Mesenchymal stem cell (in vitro differentiated cells and primary cell): ENCODE data around the gene SSBP4.

Source experiments
- DNase-seq: peaks from one replicate; pipeline ENCODE4 v3.0.0-alpha.2; 2013
- H2AFZ ChIP-seq: one replicate; pipeline ENCODE4 v1.6.1; 2013; ENCODE audit warnings: low read depth, mild to moderate bottlenecking, control low read depth, inconsistent platforms, low read length, moderate library complexity
- H2AK5ac ChIP-seq: 2 replicates; pipeline ENCODE4 v1.6.1; 2013; ENCODE audit warnings: low read length, moderate library complexity, mild to moderate bottlenecking, inconsistent platforms; ENCODE audit not compliant: severe bottlenecking
- H2BK120ac ChIP-seq: one replicate; pipeline ENCODE4 v1.6.1; 2013; ENCODE audit warnings: low read depth, mild to moderate bottlenecking, inconsistent platforms, low read length, moderate library complexity
- H2BK12ac ChIP-seq, 2 experiments: one replicate each; pipeline ENCODE4 v1.6.1; 2013; ENCODE audit warnings: inconsistent platforms in 2 of 2, low read length in 2 of 2, mild to moderate bottlenecking in 2 of 2, moderate library complexity in 2 of 2, control low read depth in 1 of 2
- H2BK15ac ChIP-seq: one replicate; pipeline ENCODE4 v1.6.1; 2013; ENCODE audit warnings: mild to moderate bottlenecking, low read depth, inconsistent platforms; ENCODE audit not compliant: poor library complexity, severe bottlenecking
- H2BK5ac ChIP-seq: 2 replicates; pipeline ENCODE4 v1.6.1; 2013; ENCODE audit warnings: low read depth, mild to moderate bottlenecking, low read length, control low read depth, inconsistent platforms; ENCODE audit not compliant: poor library complexity, severe bottlenecking
- H3K14ac ChIP-seq, 2 experiments: one replicate each; pipeline ENCODE4 v1.6.1; 2013; ENCODE audit warnings: inconsistent platforms in 2 of 2, low read length in 2 of 2, control low read depth in 1 of 2, mild to moderate bottlenecking in 1 of 2, moderate library complexity in 1 of 2
- H3K18ac ChIP-seq, 2 experiments: one replicate each; pipeline ENCODE4 v1.6.1; 2013; ENCODE audit warnings: inconsistent platforms in 2 of 2, low read length in 2 of 2, control low read depth in 1 of 2, low read depth in 1 of 2, mild to moderate bottlenecking in 1 of 2
- H3K23ac ChIP-seq, 2 experiments: one replicate each; pipeline ENCODE4 v1.6.1; 2013; ENCODE audit warnings: inconsistent platforms in 2 of 2, low read length in 2 of 2, mild to moderate bottlenecking in 2 of 2, moderate library complexity in 2 of 2, control low read depth in 1 of 2
- H3K27ac ChIP-seq: 2 replicates; pipeline ENCODE4 v1.5.1; 2013; ENCODE audit warnings: mild to moderate bottlenecking, moderate library complexity, low read length, control low read depth, inconsistent platforms; ENCODE audit not compliant: poor library complexity, severe bottlenecking
- H3K27me3 ChIP-seq, 2 experiments: 2 replicates each; pipeline versions ENCODE4 v1.6.1 to v1.7.0; 2013; ENCODE audit warnings: low read length in 2 of 2, mild to moderate bottlenecking in 2 of 2, moderate library complexity in 2 of 2, control low read depth in 1 of 2, inconsistent platforms in 1 of 2; ENCODE audit not compliant: control insufficient read depth in 1 of 2, insufficient read depth in 1 of 2
- H3K36me3 ChIP-seq, 2 experiments: 2 replicates each; pipeline versions ENCODE4 v1.6.1 to v1.7.0; 2013; ENCODE audit warnings: low read length in 2 of 2, control low read depth in 1 of 2, inconsistent platforms in 1 of 2, low read depth in 1 of 2, mild to moderate bottlenecking in 1 of 2; ENCODE audit not compliant: insufficient read depth in 2 of 2, control insufficient read depth in 1 of 2
- H3K4ac ChIP-seq, 2 experiments: one replicate each; pipeline ENCODE4 v1.6.1; 2013; ENCODE audit warnings: inconsistent platforms in 2 of 2, low read length in 2 of 2, mild to moderate bottlenecking in 2 of 2, moderate library complexity in 2 of 2, control low read depth in 1 of 2, low read depth in 1 of 2
- H3K4me1 ChIP-seq: 2 replicates; pipeline ENCODE4 v1.6.1; 2013; ENCODE audit warnings: low read depth, low read length, control low read depth; ENCODE audit not compliant: control insufficient read depth, insufficient read depth
- H3K4me2 ChIP-seq: 2 replicates; pipeline ENCODE4 v1.6.1; 2013; ENCODE audit warnings: low read length, mild to moderate bottlenecking, inconsistent platforms; ENCODE audit not compliant: poor library complexity, severe bottlenecking
- H3K4me3 ChIP-seq, 2 experiments: 2 replicates each; pipeline versions ENCODE4 v1.5.1 to v1.7.0; 2013; ENCODE audit warnings: low read length in 2 of 2, mild to moderate bottlenecking in 2 of 2, control low read depth in 1 of 2, low read depth in 1 of 2; ENCODE audit not compliant: insufficient read depth in 1 of 2
- H3K79me1 ChIP-seq: replicated peaks from 2 replicates; pipeline ENCODE4 v1.6.1; 2013; ENCODE audit warnings: mild to moderate bottlenecking, control low read depth, low read length, inconsistent platforms; ENCODE audit not compliant: poor library complexity, severe bottlenecking
- H3K9ac ChIP-seq: 2 replicates; pipeline ENCODE4 v1.7.0; 2013; ENCODE audit warnings: mild to moderate bottlenecking, low read length, moderate library complexity
- H3K9me3 ChIP-seq: 2 replicates; pipeline ENCODE4 v1.7.0; 2013; ENCODE audit warnings: mild to moderate bottlenecking, low read length; ENCODE audit not compliant: control insufficient read depth
- H4K8ac ChIP-seq: one replicate; pipeline ENCODE4 v1.6.1; 2013; ENCODE audit warnings: inconsistent platforms, mild to moderate bottlenecking, low read length, moderate library complexity
- H4K91ac ChIP-seq: one replicate; pipeline ENCODE4 v1.6.1; 2013; ENCODE audit warnings: mild to moderate bottlenecking, low read length, inconsistent platforms
- WGBS: methylation state at CpG from one replicate; pipeline ENCODE4 v1.1.7; 2013; ENCODE audit warnings: mixed read lengths; 5-methylcytosine and 5-hydroxymethylcytosine counted together

The SSBP4 gene

GRCh38 chr19:18426416-18426767, 7.2 kb downstream of the SSBP4 start:
- no peak overlapping the region for H2AFZ ChIP-seq

GRCh38 chr19:18427080-18427742, 8.0 kb downstream of the SSBP4 start:
- Histone ChIP-seq H3K23ac (peak overlapping the region in 1 of 2 experiments; percentile 46), H3K4me2 (no peak overlapping the region), H3K18ac (no peak overlapping the region), H3K4me1 (peaks cover 78% of the 10 kb centered on the region), H2AFZ (no peak overlapping the region), H2BK120ac (no peak overlapping the region), H3K27ac (no peak overlapping the region), H3K9me3 (no peaks in the 10 kb centered on the region), H4K8ac (no peak overlapping the region), H3K4me3 (no peak overlapping the region), H3K27me3 (no peaks in the 10 kb centered on the region), H2BK12ac (peak overlapping the region in 1 of 2 experiments; percentile 51), H3K4ac (peak overlapping the region; percentile 18 to 22), H3K36me3 (peaks cover 5 to 53% of the 10 kb centered on the region in 2 experiments), H3K9ac (peak overlapping the region; percentile 77), H2AK5ac (no peak overlapping the region), H3K14ac (no peak overlapping the region), H4K91ac (peak overlapping the region; percentile 66), H3K79me1 (peaks cover 17% of the 10 kb centered on the region), H2BK5ac (no peak overlapping the region), H2BK15ac (no peak overlapping the region)
- no peak for DNase-seq
- WGBS = 94% methylated on average over 14 of the region's 16 CpGs

More at GRCh38 chr19:18426416-18426767, 7.2 kb downstream of the SSBP4 start:
- Histone ChIP-seq H3K9ac (peak overlapping the region; percentile 77), H3K4ac (no peak overlapping the region), H3K4me3 (peak overlapping the region in 1 of 2 experiments; percentile 49), H3K9me3 (no peaks in the 10 kb centered on the region), H3K27me3 (no peaks in the 10 kb centered on the region), H2BK120ac (no peak overlapping the region), H4K8ac (no peak overlapping the region), H3K23ac (no peak overlapping the region), H3K18ac (peak overlapping the region; percentile 8 to 31), H2AK5ac (peak overlapping the region; percentile 1), H2BK5ac (no peak overlapping the region), H3K36me3 (peaks cover 2 to 46% of the 10 kb centered on the region in 2 experiments), H3K4me2 (no peak overlapping the region), H3K79me1 (peaks cover 12% of the 10 kb centered on the region), H3K14ac (no peak overlapping the region), H4K91ac (peak overlapping the region; percentile 9), H2BK12ac (peak overlapping the region in 1 of 2 experiments; percentile 23), H3K4me1 (peaks cover 75% of the 10 kb centered on the region), H2BK15ac (no peak overlapping the region), H3K27ac (no peak overlapping the region)
- DNase-seq = no peak
- 100% methylated on average over 4 of the region's 8 CpGs for WGBS

DNA sequence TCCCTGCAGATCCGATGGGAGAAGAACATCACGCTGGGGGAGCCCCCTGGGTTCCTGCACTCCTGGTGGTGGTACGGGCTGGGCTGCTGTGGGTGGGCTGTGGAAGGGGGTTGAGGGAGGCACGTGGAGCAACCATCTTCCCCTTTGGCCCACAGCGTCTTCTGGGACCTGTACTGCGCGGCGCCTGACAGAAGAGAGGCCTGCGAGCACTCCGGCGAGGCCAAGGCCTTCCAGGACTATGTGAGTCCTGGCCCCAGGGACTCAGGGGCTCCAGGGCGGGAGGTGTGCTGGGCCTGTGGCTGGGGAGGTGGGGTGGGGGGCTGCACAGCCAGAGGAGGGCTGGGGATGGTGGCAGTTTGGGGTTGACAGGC, 8.5 kb downstream of the SSBP4 start:
- peaks cover 83% of the 10 kb centered on the region for H3K4me1 ChIP-seq
- no peak overlapping the region for H3K9ac ChIP-seq
- no peak overlapping the region for H3K4me3 ChIP-seq
- H2BK12ac ChIP-seq = no peak overlapping the region
- DNase-seq = no peak
- H2BK120ac ChIP-seq = no peak overlapping the region
- H3K4me2 ChIP-seq = no peak overlapping the region
- no peak overlapping the region for H2AK5ac ChIP-seq
- no peak overlapping the region for H3K14ac ChIP-seq
- peaks cover 7 to 52% of the 10 kb centered on the region in 2 experiments for H3K36me3 ChIP-seq
- no peak overlapping the region for H3K27ac ChIP-seq
- no peaks in the 10 kb centered on the region for H3K27me3 ChIP-seq
- H3K9me3 ChIP-seq = no peaks in the 10 kb centered on the region
- H2BK15ac ChIP-seq = no peak overlapping the region
- no peak overlapping the region for H4K8ac ChIP-seq
- H3K18ac ChIP-seq = no peak overlapping the region
- H3K79me1 ChIP-seq = peaks cover 17% of the 10 kb centered on the region
- no peak overlapping the region for H2BK5ac ChIP-seq
- WGBS = 91% methylated on average over 12 of the region's 12 CpGs
- H3K4ac ChIP-seq = no peak overlapping the region
- H4K91ac ChIP-seq = no peak overlapping the region
- no peak overlapping the region for H3K23ac ChIP-seq
- no peak overlapping the region for H2AFZ ChIP-seq

- Histone ChIP-seq H3K36me3 (peaks cover 10 to 51% of the 10 kb centered on the region in 2 experiments), H4K91ac (peak overlapping the region; percentile 93), H2BK12ac (peak overlapping the region in 1 of 2 experiments; percentile 93), H2BK15ac (peak overlapping the region; percentile 97), H3K27me3 (no peaks in the 10 kb centered on the region), H3K27ac (peak overlapping the region; percentile 22), H3K4me1 (peaks cover 88% of the 10 kb centered on the region), H3K4me2 (no peak overlapping the region), H3K9me3 (no peaks in the 10 kb centered on the region), H3K23ac (no peak overlapping the region), H3K4ac (peak overlapping the region in 1 of 2 experiments; percentile 62), H3K9ac (no peak overlapping the region), H2AFZ (no peak overlapping the region), H3K18ac (peak overlapping the region; percentile 78 to 95), H3K79me1 (peaks cover 19% of the 10 kb centered on the region), H4K8ac (peak overlapping the region; percentile 63), H2BK120ac (peak overlapping the region; percentile 65), H2AK5ac (peak overlapping the region; percentile 0), H3K4me3 (no peak overlapping the region), H2BK5ac (peak overlapping the region; percentile 25), H3K14ac (no peak overlapping the region)
- no peak for DNase-seq
- 53% methylated on average over 17 of the region's 17 CpGs for WGBS
Observed at GRCh38 chr19:18428173-18428786, 9.1 kb downstream of the SSBP4 start.
